Muscle layer of colon (tissue), 2 donors: ENCODE data around the gene TMEM92.
"Not testable (repeated sequence)": the region's sequence is repeated elsewhere in the genome, so short reads cannot be mapped to it uniquely, and the experiment has no call there.

ENCODE experiments used
- H3K27ac ChIP-seq: one replicate; pipeline ENCODE4 v1.7.0; 2013; ENCODE audit warnings: low read depth, mild to moderate bottlenecking, low read length, moderate library complexity
- H3K27me3 ChIP-seq, 2 donors: one replicate each; pipeline ENCODE4 v1.7.0; 2013; ENCODE audit warnings: low read length in 2 of 2, mild to moderate bottlenecking in 2 of 2; ENCODE audit not compliant: insufficient read depth in 2 of 2, control insufficient read depth in 1 of 2
- H3K36me3 ChIP-seq: one replicate; pipeline ENCODE4 v1.7.0; 2013; ENCODE audit warnings: mild to moderate bottlenecking, low read length; ENCODE audit not compliant: insufficient read depth
- H3K4me1 ChIP-seq: one replicate; pipeline ENCODE4 v1.7.0; 2013; ENCODE audit warnings: mild to moderate bottlenecking, low read length; ENCODE audit not compliant: insufficient read depth
- H3K4me3 ChIP-seq, 2 donors: one replicate each; pipeline ENCODE4 v1.7.0; 2013; ENCODE audit warnings: low read length in 2 of 2, low read depth in 1 of 2, mild to moderate bottlenecking in 1 of 2, moderate library complexity in 1 of 2
- H3K9ac ChIP-seq: one replicate; pipeline ENCODE4 v1.7.0; 2013; ENCODE audit warnings: low read length
- H3K9me3 ChIP-seq: one replicate; pipeline ENCODE4 v1.7.0; 2013; ENCODE audit warnings: mild to moderate bottlenecking, low read length
- donor health status: abdominal sarcoma.
- donor health status: Adenocarcinoma of cecum.

The TMEM92 gene

DNA sequence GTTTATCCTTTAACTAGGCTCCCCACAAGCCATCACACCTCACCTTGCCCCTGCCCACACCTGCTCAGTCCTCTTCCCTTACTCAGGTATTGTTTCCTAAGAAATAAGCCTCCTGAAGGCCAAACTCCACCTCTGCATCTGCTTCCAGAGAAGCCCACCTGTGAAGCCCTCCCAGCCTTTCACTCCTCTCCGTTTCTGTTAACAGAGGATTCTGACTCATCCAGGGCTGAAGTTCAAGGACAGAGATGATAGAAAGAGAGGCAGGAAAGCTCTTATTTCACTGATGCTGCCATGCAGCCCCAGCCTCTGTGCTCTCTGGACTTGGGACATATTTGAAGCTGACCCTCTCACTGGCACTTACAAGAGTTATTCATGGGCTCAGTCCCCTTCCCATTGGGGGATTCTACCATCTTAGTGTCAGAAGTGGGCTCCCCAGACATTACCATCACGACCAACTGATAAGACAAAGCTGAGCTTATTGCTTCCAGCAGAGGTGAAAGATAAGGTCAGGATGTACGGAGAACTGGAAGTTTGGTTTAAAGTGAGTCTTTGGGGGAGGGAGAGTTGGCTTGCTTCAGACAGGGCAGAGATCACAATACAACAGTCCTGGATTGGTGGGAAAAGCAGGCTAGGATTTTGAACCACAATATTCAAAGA, 36.3 kb downstream of the TMEM92 start:
- Histone ChIP-seq H3K4me3 (no peak overlapping the region), H3K9me3 (no peaks in the 10 kb centered on the region), H3K9ac (no peak overlapping the region), H3K36me3 (no peaks in the 10 kb centered on the region), H3K27ac (no peak overlapping the region), H3K27me3 (no peaks in the 10 kb centered on the region), H3K4me1 (no peaks in the 10 kb centered on the region)

DNA sequence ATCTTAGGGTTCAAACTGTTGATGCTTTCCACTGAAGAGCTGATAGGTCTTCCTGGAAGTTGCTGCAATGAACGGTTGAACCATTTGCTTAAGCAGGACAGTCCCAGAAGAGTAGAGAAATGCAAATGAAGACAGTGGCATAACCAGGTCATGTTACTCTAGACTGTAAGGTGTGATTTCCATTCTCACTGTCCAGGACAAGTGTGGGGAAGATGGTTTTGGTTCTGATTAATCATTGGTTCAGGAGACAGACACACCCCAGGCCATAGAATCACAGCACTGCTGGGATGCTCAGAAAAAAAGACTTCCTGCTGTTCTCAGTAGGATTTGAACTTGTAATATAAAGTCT, 36.8 kb downstream of the TMEM92 start:
- no peaks in the 10 kb centered on the region for H3K36me3 ChIP-seq
- no peak overlapping the region for H3K9ac ChIP-seq
- no peaks in the 10 kb centered on the region for H3K9me3 ChIP-seq
- H3K27me3 ChIP-seq = no peaks in the 10 kb centered on the region
- H3K27ac ChIP-seq = no peak overlapping the region
- no peaks in the 10 kb centered on the region for H3K4me1 ChIP-seq
- H3K4me3 ChIP-seq = no peak overlapping the region

- no peaks in the 10 kb centered on the region for H3K4me1 ChIP-seq
- no peak overlapping the region for H3K9ac ChIP-seq
- H3K9me3 ChIP-seq = no peaks in the 10 kb centered on the region
Measured at GRCh38 chr17:50311483-50311882, 37.2 kb downstream of the TMEM92 start.

DNA sequence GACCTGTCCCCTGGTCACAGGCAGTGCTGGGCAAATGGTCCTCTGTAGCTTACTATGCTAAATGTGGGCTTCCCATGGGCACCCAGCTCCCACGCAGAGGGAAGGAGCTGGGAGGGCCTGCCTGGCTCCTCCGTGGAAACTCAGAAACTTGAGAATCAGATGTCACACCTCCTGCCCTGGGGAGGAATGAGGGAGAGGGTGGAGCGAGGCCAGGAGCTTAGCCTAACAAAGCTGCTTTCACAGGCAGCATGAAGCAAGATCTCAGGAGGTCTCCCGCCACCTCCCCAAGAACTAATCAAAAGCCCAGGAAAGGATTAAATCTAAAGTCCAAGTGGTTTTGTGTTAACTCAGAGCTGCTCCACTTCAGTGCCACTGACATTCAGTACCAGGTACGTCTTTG, 38.0 kb downstream of the TMEM92 start:
- no peaks in the 10 kb centered on the region for H3K36me3 ChIP-seq
- no peak overlapping the region for H3K9ac ChIP-seq
- no peaks in the 10 kb centered on the region for H3K27me3 ChIP-seq
- H3K27ac ChIP-seq = no peak overlapping the region
- H3K9me3 ChIP-seq = no peaks in the 10 kb centered on the region
- H3K4me1 ChIP-seq = no peaks in the 10 kb centered on the region
- H3K4me3 ChIP-seq = no peak overlapping the region

More at GRCh38 chr17:50311483-50311882, 37.2 kb downstream of the TMEM92 start:
- Histone ChIP-seq H3K36me3 (no peaks in the 10 kb centered on the region), H3K27ac (no peak overlapping the region), H3K27me3 (no peaks in the 10 kb centered on the region), H3K4me3 (no peak overlapping the region)

- no peak overlapping the region for H3K27ac ChIP-seq
- no peak overlapping the region for H3K4me3 ChIP-seq
Measured at GRCh38 chr17:50314456-50315011, 40.3 kb downstream of the TMEM92 start.

DNA sequence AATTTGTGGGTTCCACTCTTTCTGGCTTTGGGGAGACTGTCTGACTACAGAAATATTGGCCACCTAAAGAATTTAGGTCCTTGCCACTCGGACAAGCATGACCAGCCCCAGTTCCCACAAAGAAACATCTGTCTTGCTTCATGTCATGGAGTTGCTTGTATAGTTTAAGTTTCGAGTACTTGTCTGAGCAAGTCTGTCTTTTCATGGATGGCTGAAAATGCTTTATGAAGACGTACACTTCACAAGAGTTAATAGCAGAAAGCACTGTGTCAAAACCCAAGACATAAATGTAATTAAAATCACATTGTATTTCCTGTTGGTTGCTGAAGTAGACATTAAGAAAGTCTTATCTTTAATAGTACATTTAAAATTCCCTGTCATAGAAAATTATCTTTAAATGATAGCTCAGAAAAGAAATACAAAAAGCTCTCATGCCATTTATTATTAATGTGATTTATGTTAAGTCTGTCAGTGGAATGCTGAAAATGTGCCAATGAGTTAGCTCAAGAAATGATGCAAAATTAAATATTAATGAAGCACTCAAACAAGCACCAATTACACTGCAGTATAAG, 41.8 kb downstream of the TMEM92 start:
- H3K27me3 ChIP-seq = no peaks in the 10 kb centered on the region
- H3K9me3 ChIP-seq = no peaks in the 10 kb centered on the region
- H3K4me1 ChIP-seq = no peaks in the 10 kb centered on the region
- H3K9ac ChIP-seq = no peak overlapping the region
- H3K36me3 ChIP-seq = no peaks in the 10 kb centered on the region
- no peak overlapping the region for H3K4me3 ChIP-seq
- no peak overlapping the region for H3K27ac ChIP-seq

More at GRCh38 chr17:50314456-50315011, 40.3 kb downstream of the TMEM92 start:
- Histone ChIP-seq H3K27me3 (no peaks in the 10 kb centered on the region), H3K4me1 (no peaks in the 10 kb centered on the region), H3K9me3 (no peaks in the 10 kb centered on the region), H3K9ac (no peak overlapping the region), H3K36me3 (no peaks in the 10 kb centered on the region)

GRCh38 chr17:50316660-50317059, 42.4 kb downstream of the TMEM92 start:
- H3K9ac ChIP-seq, H3K4me3 ChIP-seq, H3K27me3 ChIP-seq, H3K4me1 ChIP-seq, H3K9me3 ChIP-seq, H3K27ac ChIP-seq, H3K36me3 ChIP-seq: not testable (repeated sequence)

DNA sequence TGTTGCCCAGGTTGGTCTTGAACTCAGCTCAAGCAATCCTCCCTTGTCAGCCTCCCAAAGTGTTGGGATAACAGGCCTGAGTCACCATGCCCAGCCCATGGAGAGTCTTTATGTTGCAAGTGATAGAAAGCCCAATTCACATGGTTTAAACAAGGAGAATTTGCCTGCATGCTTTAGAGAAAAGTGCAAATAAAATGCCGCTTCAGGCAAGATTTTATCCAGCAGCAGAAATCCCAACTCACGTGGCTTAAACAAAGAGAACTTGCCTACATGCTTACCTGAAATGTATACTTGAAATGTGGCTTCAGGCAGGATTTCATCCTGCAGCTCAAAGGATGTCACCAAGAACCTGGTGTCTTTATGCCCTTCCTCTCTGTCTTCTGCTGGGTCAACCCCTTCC, 42.9 kb downstream of the TMEM92 start:
- no peaks in the 10 kb centered on the region for H3K9me3 ChIP-seq
- H3K36me3 ChIP-seq = no peaks in the 10 kb centered on the region
- H3K27me3 ChIP-seq = no peaks in the 10 kb centered on the region
- H3K4me3 ChIP-seq = no peak overlapping the region
- no peak overlapping the region for H3K27ac ChIP-seq
- H3K9ac ChIP-seq = no peak overlapping the region
- no peaks in the 10 kb centered on the region for H3K4me1 ChIP-seq

DNA sequence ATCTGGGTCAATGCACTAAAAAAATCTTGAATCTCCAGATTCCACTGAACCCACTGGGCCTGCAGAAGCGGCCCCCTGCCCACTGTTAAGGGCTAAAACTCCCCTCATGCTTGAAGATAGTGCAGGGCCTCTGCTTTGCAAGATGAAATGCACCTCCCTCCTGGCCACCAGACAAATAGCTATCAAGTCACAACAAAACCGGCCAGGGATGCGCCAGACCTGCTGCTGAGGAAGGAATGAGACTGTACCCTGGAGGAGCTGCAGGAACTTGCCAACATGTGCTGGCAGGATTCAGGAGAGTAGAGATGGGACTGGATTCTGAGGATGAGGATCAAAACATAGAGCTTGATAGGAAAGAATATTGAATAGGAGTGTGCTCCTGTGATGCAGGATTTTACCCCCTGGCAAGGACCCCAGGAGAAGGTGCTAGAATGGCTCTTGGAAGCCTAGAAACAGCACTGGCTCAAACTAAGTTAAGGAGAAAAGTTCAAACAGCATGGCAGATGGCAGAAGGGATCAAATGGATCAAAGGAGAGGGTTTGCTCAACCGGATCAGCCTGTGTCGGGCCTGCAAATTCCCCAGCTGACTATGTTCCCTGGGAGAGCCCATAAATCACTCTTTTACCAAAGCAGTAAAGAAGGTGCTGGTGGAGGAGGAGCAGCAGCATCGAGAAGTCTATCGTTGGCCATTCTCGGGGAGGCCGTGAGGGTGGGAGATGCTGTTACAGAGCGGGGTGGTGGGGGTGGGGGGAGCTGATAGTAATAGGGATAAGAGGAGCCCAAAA, 44.4 kb downstream of the TMEM92 start:
- no peaks in the 10 kb centered on the region for H3K27me3 ChIP-seq
- no peaks in the 10 kb centered on the region for H3K4me1 ChIP-seq
- H3K9me3 ChIP-seq = no peaks in the 10 kb centered on the region
- no peak overlapping the region for H3K27ac ChIP-seq
- no peak overlapping the region for H3K4me3 ChIP-seq
- H3K9ac ChIP-seq = no peak overlapping the region
- no peaks in the 10 kb centered on the region for H3K36me3 ChIP-seq

DNA sequence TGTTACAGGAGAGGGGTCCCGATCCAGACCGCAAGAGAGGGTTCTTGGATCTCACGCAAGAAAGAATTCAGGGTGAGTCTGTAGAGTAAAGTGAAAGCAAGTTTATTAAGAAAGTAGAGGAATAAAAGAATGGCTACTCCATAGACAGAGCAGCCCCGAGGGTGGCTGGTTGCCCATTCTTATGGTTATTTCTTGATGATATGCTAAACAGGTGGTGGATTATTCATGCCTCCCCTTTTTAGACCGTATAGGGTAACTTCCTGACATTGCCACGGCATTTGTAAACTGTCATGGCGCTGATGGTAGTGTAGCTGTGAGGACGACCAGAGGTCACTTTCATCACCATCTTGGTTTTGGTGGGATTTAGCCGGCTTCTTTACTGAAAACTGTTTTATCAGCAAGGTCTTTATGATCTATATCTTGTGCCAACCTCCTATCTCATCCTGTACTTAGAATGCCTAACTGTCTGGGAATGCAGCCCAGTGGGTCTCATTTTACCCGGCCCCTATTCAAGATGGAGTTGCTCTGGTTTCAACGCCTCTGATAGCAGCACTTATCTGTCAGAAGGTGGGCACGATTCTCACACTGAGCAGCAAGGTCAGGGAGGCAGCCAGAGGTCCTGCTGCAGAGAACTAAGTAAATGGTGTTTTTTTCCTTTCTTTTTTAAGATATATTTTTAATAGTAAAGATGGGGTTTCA, 45.2 kb downstream of the TMEM92 start:
- Histone ChIP-seq H3K9me3 (no peaks in the 10 kb centered on the region), H3K27me3 (no peaks in the 10 kb centered on the region), H3K27ac (no peak overlapping the region), H3K9ac (no peak overlapping the region), H3K4me3 (no peak overlapping the region), H3K36me3 (no peaks in the 10 kb centered on the region), H3K4me1 (no peaks in the 10 kb centered on the region)

DNA sequence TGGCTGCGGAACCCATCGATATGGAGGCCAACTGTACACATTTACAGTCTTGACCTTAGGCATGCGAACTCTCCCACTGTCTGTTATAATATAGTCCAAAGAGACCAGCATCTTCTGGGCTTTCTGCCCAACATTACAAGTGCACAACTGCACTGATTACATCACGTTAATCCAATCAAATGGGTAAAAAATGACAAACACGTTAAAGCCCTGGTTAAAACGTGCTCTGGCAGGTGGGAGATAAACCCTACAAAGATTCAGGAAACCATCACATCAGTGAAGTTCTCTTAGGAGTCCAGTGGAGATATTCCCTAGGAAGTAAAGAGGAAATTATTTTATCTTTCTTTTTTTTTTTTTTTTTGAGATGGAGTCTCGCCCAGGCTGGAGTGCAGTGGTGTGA, 48.0 kb downstream of the TMEM92 start:
- Histone ChIP-seq H3K27ac (no peak overlapping the region), H3K4me3 (no peak overlapping the region), H3K27me3 (no peaks in the 10 kb centered on the region), H3K9me3 (no peaks in the 10 kb centered on the region), H3K9ac (no peak overlapping the region), H3K4me1 (no peaks in the 10 kb centered on the region), H3K36me3 (no peaks in the 10 kb centered on the region)
